Mesenchymal stem cell (in vitro differentiated cells and primary cell): ENCODE data around the gene MYO1D.

Experiments used
- DNase-seq: peaks from one replicate; pipeline ENCODE4 v3.0.0-alpha.2; 2013
- H2AFZ ChIP-seq: one replicate; pipeline ENCODE4 v1.6.1; 2013; ENCODE audit warnings: low read depth, mild to moderate bottlenecking, control low read depth, inconsistent platforms, low read length, moderate library complexity
- H2AK5ac ChIP-seq: 2 replicates; pipeline ENCODE4 v1.6.1; 2013; ENCODE audit warnings: low read length, moderate library complexity, mild to moderate bottlenecking, inconsistent platforms; ENCODE audit not compliant: severe bottlenecking
- H2BK120ac ChIP-seq: one replicate; pipeline ENCODE4 v1.6.1; 2013; ENCODE audit warnings: low read depth, mild to moderate bottlenecking, inconsistent platforms, low read length, moderate library complexity
- H2BK12ac ChIP-seq, 2 experiments: one replicate each; pipeline ENCODE4 v1.6.1; 2013; ENCODE audit warnings: inconsistent platforms in 2 of 2, low read length in 2 of 2, mild to moderate bottlenecking in 2 of 2, moderate library complexity in 2 of 2, control low read depth in 1 of 2
- H2BK15ac ChIP-seq: one replicate; pipeline ENCODE4 v1.6.1; 2013; ENCODE audit warnings: mild to moderate bottlenecking, low read depth, inconsistent platforms; ENCODE audit not compliant: poor library complexity, severe bottlenecking
- H2BK5ac ChIP-seq: 2 replicates; pipeline ENCODE4 v1.6.1; 2013; ENCODE audit warnings: low read depth, mild to moderate bottlenecking, low read length, control low read depth, inconsistent platforms; ENCODE audit not compliant: poor library complexity, severe bottlenecking
- H3K14ac ChIP-seq, 2 experiments: one replicate each; pipeline ENCODE4 v1.6.1; 2013; ENCODE audit warnings: inconsistent platforms in 2 of 2, low read length in 2 of 2, control low read depth in 1 of 2, mild to moderate bottlenecking in 1 of 2, moderate library complexity in 1 of 2
- H3K18ac ChIP-seq, 2 experiments: one replicate each; pipeline ENCODE4 v1.6.1; 2013; ENCODE audit warnings: inconsistent platforms in 2 of 2, low read length in 2 of 2, control low read depth in 1 of 2, low read depth in 1 of 2, mild to moderate bottlenecking in 1 of 2
- H3K23ac ChIP-seq, 2 experiments: one replicate each; pipeline ENCODE4 v1.6.1; 2013; ENCODE audit warnings: inconsistent platforms in 2 of 2, low read length in 2 of 2, mild to moderate bottlenecking in 2 of 2, moderate library complexity in 2 of 2, control low read depth in 1 of 2
- H3K27ac ChIP-seq: 2 replicates; pipeline ENCODE4 v1.5.1; 2013; ENCODE audit warnings: mild to moderate bottlenecking, moderate library complexity, low read length, control low read depth, inconsistent platforms; ENCODE audit not compliant: poor library complexity, severe bottlenecking
- H3K27me3 ChIP-seq, 2 experiments: 2 replicates each; pipeline versions ENCODE4 v1.6.1 to v1.7.0; 2013; ENCODE audit warnings: low read length in 2 of 2, mild to moderate bottlenecking in 2 of 2, moderate library complexity in 2 of 2, control low read depth in 1 of 2, inconsistent platforms in 1 of 2; ENCODE audit not compliant: control insufficient read depth in 1 of 2, insufficient read depth in 1 of 2
- H3K36me3 ChIP-seq, 2 experiments: 2 replicates each; pipeline versions ENCODE4 v1.6.1 to v1.7.0; 2013; ENCODE audit warnings: low read length in 2 of 2, control low read depth in 1 of 2, inconsistent platforms in 1 of 2, low read depth in 1 of 2, mild to moderate bottlenecking in 1 of 2; ENCODE audit not compliant: insufficient read depth in 2 of 2, control insufficient read depth in 1 of 2
- H3K4ac ChIP-seq, 2 experiments: one replicate each; pipeline ENCODE4 v1.6.1; 2013; ENCODE audit warnings: inconsistent platforms in 2 of 2, low read length in 2 of 2, mild to moderate bottlenecking in 2 of 2, moderate library complexity in 2 of 2, control low read depth in 1 of 2, low read depth in 1 of 2
- H3K4me1 ChIP-seq: 2 replicates; pipeline ENCODE4 v1.6.1; 2013; ENCODE audit warnings: low read depth, low read length, control low read depth; ENCODE audit not compliant: control insufficient read depth, insufficient read depth
- H3K4me2 ChIP-seq: 2 replicates; pipeline ENCODE4 v1.6.1; 2013; ENCODE audit warnings: low read length, mild to moderate bottlenecking, inconsistent platforms; ENCODE audit not compliant: poor library complexity, severe bottlenecking
- H3K4me3 ChIP-seq, 2 experiments: 2 replicates each; pipeline versions ENCODE4 v1.5.1 to v1.7.0; 2013; ENCODE audit warnings: low read length in 2 of 2, mild to moderate bottlenecking in 2 of 2, control low read depth in 1 of 2, low read depth in 1 of 2; ENCODE audit not compliant: insufficient read depth in 1 of 2
- H3K79me1 ChIP-seq: replicated peaks from 2 replicates; pipeline ENCODE4 v1.6.1; 2013; ENCODE audit warnings: mild to moderate bottlenecking, control low read depth, low read length, inconsistent platforms; ENCODE audit not compliant: poor library complexity, severe bottlenecking
- H3K9ac ChIP-seq: 2 replicates; pipeline ENCODE4 v1.7.0; 2013; ENCODE audit warnings: mild to moderate bottlenecking, low read length, moderate library complexity
- H3K9me3 ChIP-seq: 2 replicates; pipeline ENCODE4 v1.7.0; 2013; ENCODE audit warnings: mild to moderate bottlenecking, low read length; ENCODE audit not compliant: control insufficient read depth
- H4K8ac ChIP-seq: one replicate; pipeline ENCODE4 v1.6.1; 2013; ENCODE audit warnings: inconsistent platforms, mild to moderate bottlenecking, low read length, moderate library complexity
- H4K91ac ChIP-seq: one replicate; pipeline ENCODE4 v1.6.1; 2013; ENCODE audit warnings: mild to moderate bottlenecking, low read length, inconsistent platforms
- WGBS: methylation state at CpG from one replicate; pipeline ENCODE4 v1.1.7; 2013; ENCODE audit warnings: mixed read lengths; 5-methylcytosine and 5-hydroxymethylcytosine counted together

MYO1D gene

DNA sequence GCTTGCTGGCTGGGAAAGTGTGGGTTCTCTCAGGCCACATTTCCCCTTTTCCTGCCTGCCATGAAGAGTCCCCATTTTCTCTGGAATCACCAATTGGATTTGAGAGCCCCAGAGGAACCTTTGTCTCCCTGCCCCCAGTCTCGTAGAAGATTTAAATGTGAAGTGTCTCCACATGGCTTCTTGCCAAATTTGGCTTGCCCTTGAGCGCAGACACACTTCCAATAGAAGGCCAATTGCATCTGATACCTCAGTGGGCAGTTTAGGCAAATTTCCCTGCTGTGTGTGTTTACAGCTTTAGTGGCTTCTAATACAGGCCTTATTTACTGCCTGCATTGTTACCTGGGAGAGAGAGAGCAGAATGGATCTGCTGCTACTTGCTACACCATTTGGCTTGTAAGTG is 360.5 kb downstream of the MYO1D start:
- Histone ChIP-seq H2BK120ac (no peak overlapping the region), H2BK12ac (no peak overlapping the region), H3K4me2 (no peak overlapping the region), H3K27ac (no peak overlapping the region), H2BK15ac (no peak overlapping the region), H3K9me3 (no peaks in the 10 kb centered on the region), H3K27me3 (no peaks in the 10 kb centered on the region), H3K4ac (no peak overlapping the region), H3K18ac (no peak overlapping the region), H3K23ac (no peak overlapping the region), H3K36me3 (no peaks in the 10 kb centered on the region), H4K91ac (no peak overlapping the region), H3K4me3 (no peak overlapping the region), H2AK5ac (no peak overlapping the region), H2BK5ac (no peak overlapping the region), H3K79me1 (no peaks in the 10 kb centered on the region), H4K8ac (no peak overlapping the region), H3K4me1 (peaks cover 13% of the 10 kb centered on the region), H2AFZ (no peak overlapping the region), H3K14ac (no peak overlapping the region), H3K9ac (no peak overlapping the region)
- DNase-seq: no peak
- 0% methylated on average over 2 of the region's 2 CpGs for WGBS

DNA sequence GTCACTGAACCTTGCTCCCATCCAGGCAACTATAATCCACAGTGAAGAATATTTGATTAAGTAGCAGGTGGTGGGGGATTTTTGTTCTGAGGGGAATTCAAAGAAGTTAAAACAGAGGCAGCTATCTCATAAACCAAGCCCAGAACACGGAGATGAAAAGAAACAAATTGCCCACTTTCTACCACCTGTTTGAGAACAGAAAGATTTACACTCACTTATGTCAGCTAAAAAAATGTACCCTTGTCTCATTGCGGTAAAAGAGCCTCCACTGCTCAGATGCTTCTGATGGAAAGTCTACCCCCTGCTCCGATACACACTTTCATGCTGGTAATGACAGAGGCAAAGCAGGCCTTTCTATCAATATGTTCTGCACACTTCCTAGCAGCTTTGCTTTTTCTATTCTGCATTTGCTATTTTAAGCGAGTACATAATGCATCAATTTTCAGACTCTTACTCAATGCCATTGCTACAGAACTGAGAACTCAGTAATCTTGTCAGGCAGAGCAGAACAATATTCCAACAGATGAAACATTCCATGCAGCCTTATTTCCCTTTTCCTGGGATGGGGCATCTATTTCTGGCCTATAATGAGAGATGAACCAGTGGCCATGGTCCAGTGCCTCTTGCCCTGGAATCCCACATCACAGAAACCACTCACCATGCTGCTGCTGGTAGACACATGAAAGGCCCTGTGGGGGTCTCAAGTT is 361.1 kb downstream of the MYO1D start:
- no peak for DNase-seq
- no peak overlapping the region for H2AK5ac ChIP-seq
- H3K14ac ChIP-seq: no peak overlapping the region
- no peaks in the 10 kb centered on the region for H3K36me3 ChIP-seq
- no peak overlapping the region for H2BK12ac ChIP-seq
- H3K4me1 ChIP-seq: peaks cover 13% of the 10 kb centered on the region
- H3K23ac ChIP-seq: no peak overlapping the region
- no peak overlapping the region for H2AFZ ChIP-seq
- no peak overlapping the region for H2BK5ac ChIP-seq
- H4K8ac ChIP-seq: no peak overlapping the region
- H4K91ac ChIP-seq: no peak overlapping the region
- H3K4me2 ChIP-seq: no peak overlapping the region
- no peak overlapping the region for H2BK15ac ChIP-seq
- no peak overlapping the region for H2BK120ac ChIP-seq
- no peaks in the 10 kb centered on the region for H3K79me1 ChIP-seq
- no peak overlapping the region for H3K9ac ChIP-seq
- H3K4ac ChIP-seq: no peak overlapping the region
- H3K9me3 ChIP-seq: no peaks in the 10 kb centered on the region
- H3K18ac ChIP-seq: no peak overlapping the region
- H3K27ac ChIP-seq: no peak overlapping the region
- no peaks in the 10 kb centered on the region for H3K27me3 ChIP-seq
- 94% methylated on average over 4 of the region's 4 CpGs for whole genome bisulfite sequencing
- no peak overlapping the region for H3K4me3 ChIP-seq

DNA sequence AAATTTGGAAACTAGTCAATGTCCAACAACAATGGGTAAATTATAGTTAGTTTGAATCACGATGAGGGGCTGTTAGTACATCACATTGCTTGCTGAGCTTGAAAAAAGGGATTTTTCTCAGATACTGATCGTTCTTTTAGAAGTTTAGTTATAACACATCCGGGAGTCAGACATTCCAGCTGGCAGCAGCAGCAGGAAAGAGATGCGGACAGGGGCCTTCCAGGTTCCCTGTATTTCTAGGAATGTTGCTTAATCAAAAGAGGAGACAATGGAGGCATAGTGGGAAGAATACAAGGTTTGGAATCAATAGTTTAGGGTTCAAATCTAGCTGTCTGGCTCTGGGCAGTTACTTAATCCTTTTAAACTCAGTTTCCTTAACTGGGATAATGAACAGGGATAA is 362.3 kb downstream of the MYO1D start:
- H2BK120ac ChIP-seq: no peak overlapping the region
- 96% methylated on average over 4 of the region's 4 CpGs for WGBS
- no peak overlapping the region for H3K18ac ChIP-seq

DNA sequence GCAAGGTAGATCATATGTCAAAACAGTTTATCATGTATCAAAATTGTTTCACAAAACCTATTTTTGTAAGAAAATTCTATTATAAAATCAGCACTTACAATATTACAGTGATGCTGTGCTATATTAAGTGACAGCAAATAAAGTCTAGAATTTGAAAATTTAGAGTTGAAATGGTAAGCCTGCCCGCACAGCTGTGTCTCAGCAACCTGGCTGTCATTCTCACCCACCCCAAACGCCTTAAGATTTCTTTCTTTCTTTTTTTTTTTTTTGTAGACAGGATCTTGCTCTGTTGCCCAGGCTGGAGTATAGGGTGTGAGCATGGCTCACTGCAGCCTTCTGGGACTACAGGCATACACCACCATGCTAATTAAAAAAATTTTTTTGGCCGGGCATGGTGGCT is 363.3 kb downstream of the MYO1D start:
- H2BK5ac ChIP-seq: no peak overlapping the region
- peaks cover 5% of the 10 kb centered on the region for H3K4me1 ChIP-seq
- H4K8ac ChIP-seq: no peak overlapping the region
- no peak overlapping the region for H2BK120ac ChIP-seq
- no peak overlapping the region for H3K18ac ChIP-seq
- H3K27me3 ChIP-seq: no peaks in the 10 kb centered on the region
- no peak overlapping the region for H2BK12ac ChIP-seq
- no peak overlapping the region for H4K91ac ChIP-seq
- H3K4ac ChIP-seq: no peak overlapping the region
- WGBS: 100% methylated on average over 1 of the region's 3 CpGs
- no peak overlapping the region for H3K9ac ChIP-seq
- no peak overlapping the region for H2BK15ac ChIP-seq
- no peak overlapping the region for H2AK5ac ChIP-seq
- no peak overlapping the region for H2AFZ ChIP-seq
- no peaks in the 10 kb centered on the region for H3K79me1 ChIP-seq
- H3K14ac ChIP-seq: no peak overlapping the region
- no peak overlapping the region for H3K27ac ChIP-seq
- H3K23ac ChIP-seq: no peak overlapping the region
- H3K4me3 ChIP-seq: no peak overlapping the region
- H3K9me3 ChIP-seq: no peaks in the 10 kb centered on the region
- H3K4me2 ChIP-seq: no peak overlapping the region
- DNase-seq: no peak
- H3K36me3 ChIP-seq: peaks cover 0 to 4% of the 10 kb centered on the region in 2 experiments

More for the DNA sequence above, 362.3 kb downstream of the MYO1D start:
- DNase-seq: no peak
- no peak overlapping the region for H3K27ac ChIP-seq
- no peaks in the 10 kb centered on the region for H3K79me1 ChIP-seq
- H3K36me3 ChIP-seq: no peaks in the 10 kb centered on the region
- H4K91ac ChIP-seq: no peak overlapping the region
- H2BK15ac ChIP-seq: no peak overlapping the region
- H3K9me3 ChIP-seq: no peaks in the 10 kb centered on the region
- H4K8ac ChIP-seq: no peak overlapping the region
- H3K9ac ChIP-seq: no peak overlapping the region
- H3K23ac ChIP-seq: no peak overlapping the region
- no peak overlapping the region for H2BK5ac ChIP-seq
- H2BK12ac ChIP-seq: no peak overlapping the region
- no peak overlapping the region for H2AFZ ChIP-seq
- H3K4me1 ChIP-seq: peaks cover 11% of the 10 kb centered on the region
- H2AK5ac ChIP-seq: no peak overlapping the region
- no peaks in the 10 kb centered on the region for H3K27me3 ChIP-seq
- no peak overlapping the region for H3K4me3 ChIP-seq
- no peak overlapping the region for H3K14ac ChIP-seq
- H3K4ac ChIP-seq: no peak overlapping the region
- no peak overlapping the region for H3K4me2 ChIP-seq
